ENCODE results near the gene INO80D.
"Not testable (repeated sequence)": the region's sequence is repeated elsewhere in the genome, so short reads cannot be mapped to it uniquely, and the experiment has no call there.

Gene INO80D

DNA sequence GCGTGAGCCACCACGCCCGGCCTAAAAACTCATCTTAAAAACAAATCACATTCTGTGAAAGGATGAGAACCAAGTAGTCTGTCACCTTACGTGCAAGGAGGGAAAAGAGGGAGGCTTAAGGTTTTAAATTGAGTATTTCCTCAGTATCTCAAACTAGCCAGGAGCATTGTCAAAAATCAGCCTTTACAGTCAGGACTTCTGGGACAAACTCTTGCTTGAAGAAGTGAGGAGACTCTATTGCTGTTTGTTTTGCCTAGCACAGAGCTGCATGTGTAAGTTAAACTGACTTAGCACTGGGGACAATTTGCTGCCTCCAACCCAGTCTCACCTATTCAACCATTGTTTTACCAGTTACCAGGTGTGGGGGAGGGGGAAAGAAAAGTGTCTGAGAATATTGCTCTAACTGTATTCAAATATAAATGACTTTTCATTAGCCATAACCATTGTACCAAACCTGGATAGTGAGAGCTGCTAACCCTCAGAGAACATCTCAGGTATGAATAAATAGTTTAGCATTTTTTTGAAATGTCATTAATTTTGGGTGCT, 3.6 kb downstream of the INO80D start:
- no peak for DNase-seq

DNA sequence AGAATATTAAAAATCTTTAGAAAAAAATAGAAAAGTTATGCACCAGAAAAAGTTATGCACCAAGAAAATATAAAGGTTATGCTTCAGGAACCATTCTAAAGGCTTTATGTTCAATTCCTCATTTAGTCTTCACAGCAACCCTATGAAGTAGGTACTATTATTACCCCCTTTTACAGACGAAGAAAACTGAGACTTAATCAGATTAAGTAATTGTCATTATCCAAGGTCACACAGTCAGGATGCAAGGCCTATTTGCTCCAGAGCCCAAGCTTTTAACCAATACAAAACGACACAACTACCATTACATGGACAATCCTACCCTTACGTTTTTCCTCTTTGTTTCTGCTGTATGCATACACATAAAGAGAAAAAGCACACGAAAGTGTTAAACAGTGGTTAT, 5.0 kb downstream of the INO80D start:
- DNase-seq: no peak

DNA sequence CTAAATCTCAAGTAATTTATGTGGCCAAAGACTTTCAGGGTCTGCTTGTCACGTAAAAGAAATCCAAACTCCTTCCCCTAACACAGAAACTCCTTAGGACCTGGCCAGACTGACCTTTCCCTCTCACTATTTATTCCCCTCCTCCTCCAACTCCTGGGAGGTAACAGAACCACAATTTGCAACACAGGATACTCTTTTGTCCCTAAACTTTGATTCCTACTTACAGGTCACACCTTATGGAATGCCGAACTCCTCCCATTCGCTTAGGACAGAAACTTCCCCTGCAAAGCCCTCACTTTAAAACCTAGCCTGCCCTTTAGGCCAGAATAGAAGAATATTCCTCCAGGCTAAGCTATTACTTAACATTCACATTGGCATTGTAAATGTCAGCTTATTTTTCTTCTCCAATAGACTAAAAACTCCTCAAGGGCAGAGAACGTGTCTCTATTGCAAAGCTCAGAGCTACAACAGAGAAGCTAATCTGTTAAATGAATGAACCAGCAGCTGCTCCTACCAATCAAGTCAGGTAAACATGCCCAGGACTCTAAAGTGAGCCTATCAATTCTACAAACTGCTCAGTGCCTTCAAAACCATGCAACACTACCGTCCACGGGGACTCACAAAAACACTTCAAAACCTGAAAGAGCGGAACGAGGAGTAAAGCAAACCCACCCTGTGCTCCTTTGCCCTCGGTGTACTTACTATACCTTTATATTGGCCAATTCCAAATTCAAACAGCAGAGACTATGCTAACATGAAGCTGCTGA, 6.1 kb downstream of the INO80D start:
- DNase-seq: no peak

DNA sequence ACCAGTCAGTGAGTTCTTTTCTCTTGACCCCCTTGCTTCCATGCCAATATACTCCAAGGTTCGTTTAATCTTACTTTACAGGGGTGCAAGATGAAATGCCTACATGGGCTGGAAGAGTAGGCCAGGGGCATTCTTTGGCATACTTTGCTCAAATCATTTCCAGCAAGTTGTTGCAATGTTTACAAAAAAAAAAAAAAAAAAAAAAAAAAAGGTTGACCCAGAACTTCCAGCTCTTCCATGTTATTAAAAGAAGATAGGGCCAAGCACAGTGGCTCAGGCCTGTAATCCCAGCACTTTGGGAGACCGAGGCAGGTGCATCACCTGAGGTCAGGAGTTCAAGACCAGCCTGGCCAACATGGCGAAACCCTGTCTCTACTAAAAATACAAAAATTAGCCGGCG, 8.1 kb downstream of the INO80D start:
- DNase-seq: not testable (repeated sequence)

DNA sequence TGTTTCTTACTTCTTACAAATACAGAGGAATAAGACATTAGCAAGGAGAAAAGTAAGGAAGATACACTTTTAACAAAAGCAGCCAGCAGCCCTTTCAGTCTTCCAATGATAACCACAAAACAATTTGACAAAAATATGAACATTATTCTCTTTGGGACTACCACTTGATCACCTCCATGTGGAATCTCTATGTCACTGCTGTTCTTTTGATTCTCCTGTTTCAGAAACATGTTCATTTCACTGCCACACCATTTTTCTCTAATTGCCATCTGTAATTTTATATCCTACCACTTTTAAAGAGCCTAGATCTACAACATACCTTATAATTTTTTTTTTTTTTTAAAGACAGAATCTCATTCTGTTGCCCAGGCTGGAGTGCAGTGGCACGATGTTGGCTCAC, 10.9 kb downstream of the INO80D start:
- no peak for DNase-seq

DNA sequence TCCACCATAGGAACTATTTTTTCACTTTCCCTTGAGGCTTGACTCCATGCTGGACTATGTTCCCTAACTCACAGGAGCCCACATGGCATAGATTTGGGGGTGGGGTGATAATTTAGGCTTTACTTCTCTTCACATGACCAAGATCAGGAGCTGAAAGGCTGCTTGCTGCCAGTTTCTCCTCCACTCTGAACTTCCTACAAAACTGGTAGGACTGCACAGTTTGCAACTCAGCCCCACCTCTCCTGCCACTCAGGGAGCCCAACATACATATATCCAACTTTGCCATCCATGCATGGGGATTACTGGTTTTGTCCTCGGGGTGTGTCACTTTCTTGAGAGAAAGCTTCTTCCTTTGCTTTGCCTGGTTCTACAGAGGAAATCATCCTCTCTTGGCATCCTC, 14.2 kb downstream of the INO80D start:
- DNase-seq: no peak

DNA sequence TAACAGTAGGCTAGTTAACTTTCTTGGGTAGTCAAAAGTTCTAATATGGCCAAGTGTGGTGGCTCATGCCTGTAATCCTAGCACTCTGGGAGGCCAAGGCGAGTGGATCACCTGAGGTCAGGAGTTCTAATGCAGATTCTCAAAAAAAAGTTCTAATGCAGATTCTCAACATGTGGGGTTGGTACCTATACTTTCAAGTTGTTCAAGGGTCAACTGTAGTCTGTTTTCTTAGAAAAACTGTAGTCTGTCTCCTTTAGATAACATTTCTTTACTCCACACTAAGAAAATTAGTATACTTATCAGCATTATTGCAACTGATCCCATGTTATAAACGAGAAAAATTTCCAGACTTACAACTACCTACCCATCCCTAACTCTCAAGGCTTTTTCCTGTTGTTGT, 16.6 kb downstream of the INO80D start:
- DNase-seq: no peak

DNA sequence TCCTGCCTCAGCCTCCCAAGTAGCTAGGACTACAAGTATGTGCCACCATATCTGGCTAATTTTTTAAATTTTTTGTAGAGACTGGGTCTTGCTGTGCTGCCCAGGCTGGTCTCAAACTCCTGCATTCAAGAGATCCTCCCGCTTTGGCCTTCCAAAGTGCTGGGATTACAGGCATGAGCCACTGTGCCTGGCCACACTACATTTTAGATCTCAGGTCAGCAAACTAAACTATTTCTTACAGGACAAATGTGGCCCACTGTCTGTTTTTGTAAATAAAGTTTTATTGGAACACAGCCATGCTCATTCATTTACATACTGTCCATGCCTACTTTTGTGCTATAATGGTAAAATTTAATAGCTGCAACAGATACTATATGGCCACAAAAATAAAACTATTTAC, 17.8 kb downstream of the INO80D start:
- no peak for DNase-seq

DNA sequence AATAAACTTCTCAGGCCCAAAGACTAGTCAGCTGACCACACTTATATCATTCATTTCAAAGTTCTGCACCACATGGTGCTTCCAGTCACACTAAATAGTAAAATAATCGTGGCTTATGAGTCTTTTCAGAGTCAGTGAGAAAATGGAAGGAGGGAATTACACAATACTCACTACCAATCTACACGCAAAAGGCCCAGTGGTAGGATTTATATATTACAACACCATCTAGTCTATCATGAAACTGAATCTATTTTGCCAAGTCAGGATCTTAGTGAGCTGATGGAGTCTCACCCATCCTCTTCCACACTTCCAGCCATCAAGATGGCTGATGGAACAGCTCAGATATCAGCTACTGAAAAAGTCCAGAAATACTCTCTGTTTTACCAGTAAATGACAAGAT, 21.9 kb downstream of the INO80D start:
- no peak for DNase-seq

DNA sequence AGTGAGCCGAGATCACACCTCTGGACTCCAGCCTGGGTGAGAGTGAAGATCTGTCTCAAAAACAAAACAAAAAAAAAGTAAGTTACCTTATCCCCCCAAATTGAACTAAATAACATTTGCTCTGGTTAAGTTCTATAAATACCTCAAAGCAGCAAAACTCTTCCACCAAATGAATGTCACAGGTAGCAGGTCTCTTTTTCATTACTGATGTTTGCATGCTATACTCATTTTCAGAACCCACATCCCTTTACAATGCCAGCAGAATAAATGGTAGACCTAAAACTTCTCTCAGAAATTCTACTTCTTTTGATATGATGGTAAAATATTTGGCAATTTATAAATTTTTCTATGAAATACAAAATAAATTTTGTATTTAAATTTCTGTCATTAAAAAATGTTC, 22.3 kb downstream of the INO80D start:
- DNase-seq: no peak

DNA sequence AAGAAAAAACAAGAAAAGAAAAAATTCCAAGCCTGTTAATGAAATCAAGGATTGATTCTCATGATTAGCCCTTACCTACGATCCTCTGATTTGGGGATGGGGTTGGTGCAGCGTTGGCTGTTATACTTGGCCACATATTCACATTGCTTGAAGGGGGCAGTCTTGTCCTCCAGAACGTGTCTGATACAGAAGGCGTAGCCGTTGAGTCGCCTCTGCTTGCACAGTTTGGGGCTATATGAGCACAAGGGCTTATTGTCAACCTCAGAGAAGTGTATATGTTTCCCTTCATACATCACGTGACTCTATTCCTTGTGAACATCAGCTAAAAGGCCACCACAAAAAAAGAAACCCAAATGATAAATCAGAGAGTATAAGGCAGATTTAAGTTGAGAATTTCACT, 23.2 kb downstream of the INO80D start:
- no peak for DNase-seq

DNA sequence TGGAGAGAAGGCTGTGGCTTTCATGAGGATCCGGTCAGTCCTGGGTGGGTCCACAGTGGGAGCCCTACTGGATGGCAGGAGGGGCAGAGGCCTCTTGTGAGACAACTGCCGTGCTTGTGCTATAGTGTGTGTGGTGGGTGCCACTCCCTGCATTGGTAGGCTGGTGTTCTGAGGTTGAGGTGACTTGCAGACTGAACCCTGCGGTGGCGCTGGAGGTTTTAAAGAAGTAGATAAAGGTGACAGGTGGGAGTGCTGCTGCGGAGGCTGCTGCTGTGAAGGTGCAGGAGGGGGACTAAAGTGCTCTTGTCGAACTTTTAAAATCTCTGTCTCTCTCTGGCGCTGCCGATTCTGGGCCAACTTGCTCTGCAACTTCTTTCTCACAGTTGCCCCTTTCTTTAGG, 29.7 kb downstream of the INO80D start:
- DNase-seq: no peak

DNA sequence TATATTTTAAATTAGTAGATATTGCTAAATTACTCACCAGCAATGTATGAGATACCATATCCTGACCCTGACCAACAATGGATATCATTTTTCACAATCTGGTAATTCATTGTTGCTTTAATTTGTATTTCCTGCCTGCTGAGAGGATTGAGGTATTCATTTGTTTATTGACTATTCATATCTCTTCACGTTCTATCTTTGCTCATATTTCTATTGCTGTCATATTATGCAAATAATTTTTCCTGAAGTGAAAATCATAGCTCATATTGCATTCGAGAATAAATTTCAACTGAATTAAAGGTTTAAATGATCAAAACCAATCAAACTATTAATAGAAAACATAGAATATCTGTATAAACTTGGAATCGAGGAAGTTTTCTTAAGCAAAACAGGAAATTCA, 31.0 kb downstream of the INO80D start:
- no peak for DNase-seq

DNA sequence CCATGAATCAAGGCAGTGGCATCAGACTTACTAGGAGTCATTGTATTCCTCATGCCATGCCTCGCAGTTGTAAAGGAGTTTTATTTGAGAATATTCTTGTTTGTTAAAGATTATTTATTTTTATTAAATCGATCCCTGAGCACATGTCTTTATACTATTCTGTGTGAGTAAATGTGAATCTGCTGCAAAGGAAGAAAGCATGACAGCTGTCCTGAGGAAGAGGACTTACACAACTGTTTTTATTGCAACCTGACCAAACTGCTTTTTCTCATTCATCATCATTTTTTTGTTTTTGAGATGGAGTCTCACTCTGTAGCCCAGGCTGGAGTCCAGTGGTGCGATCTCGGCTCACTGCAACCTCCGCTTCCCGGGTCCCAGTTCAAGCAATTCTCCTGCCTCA, 34.1 kb downstream of the INO80D start:
- no peak for DNase-seq

DNA sequence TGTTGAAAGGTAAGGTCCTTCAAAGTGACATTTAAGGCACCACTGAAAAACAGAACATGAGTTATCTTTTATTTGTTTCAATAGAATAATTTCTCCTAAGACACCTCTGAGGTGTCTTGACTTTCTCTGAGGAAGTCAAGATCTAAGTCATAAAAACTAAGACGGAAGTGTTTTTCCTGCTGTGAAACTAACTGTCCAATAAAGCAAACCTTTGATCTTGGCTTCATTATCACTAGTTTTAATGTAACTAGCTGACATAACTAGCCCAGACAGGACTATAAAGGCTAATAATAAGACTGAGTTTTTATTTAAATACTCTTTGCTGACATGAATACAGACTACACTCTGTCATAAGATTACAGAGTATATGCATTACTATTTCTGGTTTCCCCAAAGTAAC, 36.6 kb downstream of the INO80D start:
- DNase-seq: no peak

DNA sequence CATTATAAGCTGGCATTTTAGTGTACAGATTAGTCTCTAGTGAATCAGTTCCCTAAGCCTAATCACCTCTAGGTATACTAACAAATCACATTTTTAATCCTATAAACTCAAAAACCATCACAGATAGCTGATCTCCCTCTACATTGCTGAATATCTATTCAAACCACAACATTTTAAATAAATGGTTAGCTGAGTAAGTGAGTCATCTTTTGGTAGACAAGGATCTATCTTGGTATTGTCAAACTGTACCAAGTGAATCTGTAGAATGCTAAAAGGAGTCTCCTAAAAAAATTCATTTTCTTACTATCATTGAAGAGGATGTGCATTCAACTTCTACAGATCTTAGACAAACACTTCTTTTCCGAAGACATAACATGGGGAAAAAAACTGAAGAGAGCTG, 40.7 kb downstream of the INO80D start:
- DNase-seq: no peak

DNA sequence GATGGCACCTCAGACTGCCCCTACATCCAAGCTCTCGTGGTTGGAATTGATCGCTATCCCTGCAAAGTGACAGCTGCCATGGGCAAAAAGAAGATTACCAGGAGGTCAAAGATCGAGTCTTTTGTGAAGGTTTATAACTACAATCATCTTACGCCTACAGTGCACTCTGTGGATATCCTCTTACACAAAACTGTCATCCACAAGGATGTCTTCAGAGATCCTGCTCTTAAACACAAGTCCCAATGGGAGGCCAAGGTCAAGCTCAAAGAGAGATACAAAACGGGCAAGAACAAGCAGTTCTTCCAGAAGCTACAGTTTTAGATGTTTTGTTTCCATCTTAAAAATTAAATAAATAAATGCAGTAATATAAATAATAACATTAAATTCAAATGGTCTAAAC, 45.4 kb downstream of the INO80D start:
- no peak for DNase-seq

DNA sequence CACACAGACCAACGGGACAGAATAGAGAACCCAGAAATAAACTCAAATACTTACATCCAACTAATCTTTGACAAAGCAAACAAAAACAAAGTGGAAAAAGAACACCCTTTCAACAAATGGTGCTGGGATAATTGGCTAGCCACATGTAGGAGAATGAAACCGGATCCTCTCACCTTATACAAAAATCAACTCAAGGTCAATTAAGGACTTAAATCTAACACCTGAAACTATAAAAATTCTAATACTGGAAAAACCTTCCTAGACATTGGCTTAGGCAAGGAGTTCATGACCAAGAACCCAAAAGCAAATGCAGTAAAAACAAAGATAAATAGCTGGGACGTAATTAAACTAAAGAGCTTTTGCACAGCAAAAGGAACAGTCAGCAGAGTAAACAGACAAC, 50.6 kb downstream of the INO80D start:
- not testable (repeated sequence) for DNase-seq

DNA sequence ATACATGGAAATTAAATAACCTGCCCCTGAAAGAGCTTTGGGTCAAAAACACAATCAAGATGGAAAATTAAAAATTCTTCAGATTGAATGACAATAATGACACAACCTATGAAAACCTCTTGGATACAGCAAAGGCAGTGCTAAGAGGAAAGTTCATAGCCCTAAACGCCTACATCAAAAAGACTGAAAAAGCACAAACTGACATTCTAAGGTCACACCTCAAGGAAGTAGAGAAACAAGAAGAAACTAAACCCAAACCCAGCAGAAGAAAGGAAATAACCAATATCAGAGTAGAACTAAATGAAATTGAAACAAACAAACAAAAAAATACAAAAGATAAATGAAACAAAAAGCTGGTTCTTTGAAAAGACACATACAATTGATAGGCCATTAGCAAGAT, 52.5 kb downstream of the INO80D start:
- DNase-seq: not testable (repeated sequence)

DNA sequence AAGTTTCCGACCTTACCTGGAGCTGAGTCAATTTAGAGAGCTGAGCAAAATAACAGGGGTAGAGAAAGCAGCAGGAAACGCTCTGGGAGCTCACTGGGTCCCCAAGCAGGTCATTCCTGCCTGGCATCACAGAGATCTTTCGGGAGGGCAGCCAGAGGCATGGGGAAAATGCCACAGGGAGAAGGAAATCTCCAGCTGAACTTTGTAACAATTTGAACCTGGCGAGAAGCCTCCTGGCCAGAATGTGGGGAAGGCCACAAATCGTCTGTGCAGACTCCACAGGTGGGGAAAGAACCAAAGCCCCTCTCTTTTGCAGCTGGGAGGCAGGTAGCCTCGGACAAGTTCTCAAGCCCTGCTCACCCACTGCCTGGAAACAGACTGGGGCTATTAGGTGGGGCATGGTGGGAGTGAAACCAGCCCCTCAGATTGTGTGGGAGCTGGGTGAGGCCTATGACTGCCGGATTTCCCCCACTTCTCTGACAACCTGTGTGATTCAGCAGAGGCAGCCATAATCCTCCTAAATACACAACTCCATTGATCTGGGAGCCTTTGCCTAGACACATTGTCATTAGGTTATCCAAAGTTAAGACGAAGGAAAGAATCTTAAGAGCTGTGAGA, 53.9 kb downstream of the INO80D start:
- DNase-seq: no peak

DNA sequence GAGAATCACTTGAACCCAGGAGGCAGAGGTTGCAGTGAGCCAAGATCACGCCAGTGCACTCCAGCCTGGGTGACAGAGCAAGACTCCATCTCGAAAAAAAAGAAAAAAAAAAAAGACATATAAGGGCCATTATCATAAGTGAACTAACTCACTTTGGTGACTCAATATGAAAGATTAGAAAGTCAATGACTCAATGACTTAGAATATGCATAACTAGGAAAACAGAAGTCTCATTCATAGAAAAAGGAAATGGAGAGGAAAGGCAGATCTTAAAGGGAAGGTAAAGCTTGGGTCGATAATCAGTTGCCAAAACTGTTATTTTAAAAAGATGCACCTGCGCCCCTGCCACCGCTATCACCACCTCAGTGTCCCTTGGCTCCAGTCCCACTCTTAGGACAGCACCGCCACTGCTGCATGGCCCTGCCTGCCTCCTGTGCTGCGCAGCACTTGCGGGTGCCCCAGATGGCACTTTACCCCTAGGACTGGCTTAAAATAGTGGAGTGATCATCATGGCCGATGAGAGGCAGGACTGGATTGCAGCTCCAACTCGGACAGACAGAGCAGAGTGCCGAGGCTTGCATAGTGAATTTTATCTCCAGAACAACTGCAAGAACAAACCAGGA, 54.7 kb downstream of the INO80D start:
- DNase-seq: no peak

DNA sequence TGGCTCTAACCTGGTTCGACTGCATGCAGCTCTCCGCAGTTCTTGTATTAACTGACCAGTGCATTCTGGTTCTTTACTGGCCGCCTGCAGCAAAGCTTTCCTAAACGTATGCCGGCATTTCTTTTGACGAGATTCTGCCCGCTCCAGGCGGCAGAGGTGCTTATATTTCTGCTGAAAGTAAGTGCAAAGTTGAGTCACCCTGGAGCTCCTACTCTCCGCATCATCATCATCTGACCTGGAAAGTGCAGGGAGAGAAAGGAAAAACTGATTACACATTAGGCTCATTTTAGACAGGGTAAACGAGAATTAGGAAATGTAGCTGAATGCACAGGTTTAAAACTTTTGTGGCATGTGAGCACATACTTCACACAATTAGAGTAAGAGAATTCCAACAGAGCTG, 57.9 kb downstream of the INO80D start:
- no peak for DNase-seq

DNA sequence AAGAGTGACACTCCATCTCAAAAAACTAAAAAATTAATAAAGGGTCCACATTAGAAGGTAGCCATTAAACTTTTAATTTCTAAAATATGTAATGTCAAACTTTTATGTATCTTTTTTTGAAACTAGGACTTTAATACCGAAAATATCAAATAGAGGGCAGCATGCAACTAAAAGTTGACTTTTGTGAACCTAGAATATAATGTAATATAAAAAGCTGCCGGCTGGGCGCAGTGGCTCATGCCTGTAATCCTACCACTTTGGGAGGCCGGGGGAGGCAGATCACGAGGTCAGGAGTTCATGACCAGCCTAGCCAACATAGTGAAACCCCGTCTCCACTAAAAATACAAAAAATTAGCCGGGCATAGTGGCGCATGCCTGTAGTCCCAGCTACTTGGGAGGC, 62.8 kb downstream of the INO80D start:
- DNase-seq: no peak

DNA sequence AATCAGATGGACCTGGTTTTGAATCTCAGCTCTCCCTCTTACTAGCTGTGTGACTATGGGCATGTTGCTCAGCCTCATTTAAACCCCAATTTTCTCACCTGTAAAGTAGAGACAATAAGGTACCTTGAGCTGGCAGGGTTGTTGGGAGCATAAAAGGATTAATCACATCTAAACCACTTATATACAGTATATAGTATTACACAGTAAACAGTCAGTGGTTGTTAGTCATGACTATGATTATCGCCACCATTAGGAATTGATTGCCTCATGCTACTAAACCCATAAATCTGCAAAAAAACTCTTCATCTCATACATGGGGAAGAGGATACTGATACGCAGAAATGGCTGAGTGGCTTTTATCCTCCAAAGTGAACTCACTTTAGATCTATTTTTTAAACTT, 65.8 kb downstream of the INO80D start:
- no peak for DNase-seq

Data from CD4-positive, alpha-beta T cell treated with Interleukin-1 beta for 1 hour (primary cell).